GM12878 (cell line): Measurements from ENCODE around the gene ELL. TPM values are rescaled to one million over a fixed set of nuclear protein-coding genes. Genes with fewer than 3 reads are reported as not detected.

Experiments used
- EP300 ChIP-seq, 2 experiments: fragments of 150-350 bp in 1 of 2; IDR thresholded peaks; 2 replicates each; pipeline ENCODE4 v1.6.1; 2011 to 2012; ENCODE audit warnings: low read depth in 2 of 2, low read length in 2 of 2, borderline replicate concordance in 1 of 2, improper control_type of control experiment in 1 of 2, inconsistent platforms in 1 of 2; ENCODE audit not compliant: control insufficient read depth in 1 of 2
- FOS ChIP-seq: IDR thresholded peaks from 3 replicates; pipeline ENCODE4 v1.6.1; 2011; ENCODE audit warnings: borderline replicate concordance; ENCODE audit not compliant: insufficient read length; ENCODE audit errors: extremely low read depth
- MEF2A ChIP-seq: IDR thresholded peaks from 2 replicates; pipeline ENCODE4 v1.6.1; 2011; ENCODE audit warnings: low read depth, mild to moderate bottlenecking, low read length, moderate library complexity; ENCODE audit not compliant: insufficient read depth
- NBN ChIP-seq: fragments of 450-650 bp; IDR thresholded peaks from 2 replicates; pipeline ENCODE4 v1.6.1; 2016
- NFYB ChIP-seq: IDR thresholded peaks from 2 replicates; pipeline ENCODE4 v1.6.1; 2011; ENCODE audit warnings: low read depth, mild to moderate bottlenecking, low read length, improper control_type of control experiment, moderate library complexity; ENCODE audit not compliant: insufficient read depth
- NR2C1 ChIP-seq: fragments of 450-650 bp; IDR thresholded peaks from 2 replicates; pipeline ENCODE4 v1.6.1; 2017; ENCODE audit warnings: antibody characterized with exemption, mild to moderate bottlenecking, moderate library complexity
- POLR2A ChIP-seq: IDR thresholded peaks from 2 replicates; pipeline ENCODE4 v1.6.1; 2011; ENCODE audit warnings: low read depth, mild to moderate bottlenecking, low read length
- SPI1 ChIP-seq: IDR thresholded peaks from 2 replicates; pipeline ENCODE4 v1.6.1; 2011; ENCODE audit warnings: low read depth, mild to moderate bottlenecking, low read length, moderate library complexity, borderline replicate concordance; ENCODE audit not compliant: insufficient read depth
- SREBF1 ChIP-seq: IDR thresholded peaks from 2 replicates; pipeline ENCODE4 v1.6.1; 2012; ENCODE audit warnings: mild to moderate bottlenecking, low read length
- STAT1 ChIP-seq: fragments of 450-650 bp; conservative IDR thresholded peaks from 2 replicates; pipeline ENCODE4 v1.6.1; 2014; ENCODE audit warnings: antibody characterized with exemption, mild to moderate bottlenecking
- YBX1 ChIP-seq: fragments of 450-650 bp; IDR thresholded peaks from 2 replicates; pipeline ENCODE4 v1.6.1; 2016; ENCODE audit warnings: antibody characterized with exemption
- ZNF217 ChIP-seq: fragments of 450-650 bp; IDR thresholded peaks from 2 replicates; pipeline ENCODE4 v1.6.1; 2017; ENCODE audit warnings: antibody characterized with exemption, mild to moderate bottlenecking
- ZNF24 ChIP-seq: fragments of 450-650 bp; IDR thresholded peaks from 2 replicates; pipeline ENCODE4 v1.6.1; 2017; ENCODE audit warnings: antibody characterized with exemption, mild to moderate bottlenecking
- polyA plus RNA-seq, 11 experiments: library from polyadenylated mRNA; depleted of rRNA in 4 of 11; unstranded in 6 of 11; stranded (reverse) in 5 of 11; fragments of >200 nt; fragmentation: Nextera tagmentation in 4 of 11; fragmentation: Illumina TruSeq in 1 of 11; extraction: Ambion mirVana in 4 of 11; extraction: Trizol in 1 of 11; gene quantifications; 1 replicate in 1 of 11; 2 replicates in 10 of 11; pipeline versions ENCODE4 v1.2.1 to v1.2.3, GENCODE V29; 2011 to 2016; ENCODE audit warnings: inconsistent platforms in 2 of 11, missing spikeins in 2 of 11, low read depth in 1 of 11
- total RNA-seq, 4 experiments: library from RNA; depleted of rRNA in 3 of 4; stranded (reverse); fragments of >200 nt in 3 of 4; fragmentation: Illumina TruSeq in 1 of 4; extraction: Trizol in 1 of 4; gene quantifications; 2 replicates each; pipeline versions ENCODE4 v1.2.1 to v1.2.3, GENCODE V29; 2013 to 2021
- TF ChIP-seq, protein P1 (sequence below): fragments of 450-650 bp; IDR thresholded peaks from 2 replicates; pipeline ENCODE4 v1.6.1; 2016; ENCODE audit warnings: mild to moderate bottlenecking, moderate library complexity, borderline replicate concordance
- TF ChIP-seq, protein P2 (sequence below): fragments of 450-650 bp; IDR thresholded peaks from 2 replicates; pipeline ENCODE4 v1.6.1; 2016; ENCODE audit warnings: mild to moderate bottlenecking
- TF ChIP-seq, protein P3 (sequence below): fragments of 450-650 bp; IDR thresholded peaks from 2 replicates; pipeline ENCODE4 v1.6.1; 2017; ENCODE audit warnings: mild to moderate bottlenecking, moderate library complexity
- TF ChIP-seq, protein P4 (sequence below): fragments of 450-650 bp; IDR thresholded peaks from 2 replicates; pipeline ENCODE4 v1.6.1; 2017; ENCODE audit warnings: mild to moderate bottlenecking, low read depth, inconsistent platforms; ENCODE audit not compliant: poor library complexity, severe bottlenecking

ELL gene
- total and polyA plus RNA-seq, 10 of the 15 experiments (the other 5 are each of a cell fraction or from before 2014, with no cell fraction given): 0.91 to 25.0 (median 9.1) TPM

DNA sequence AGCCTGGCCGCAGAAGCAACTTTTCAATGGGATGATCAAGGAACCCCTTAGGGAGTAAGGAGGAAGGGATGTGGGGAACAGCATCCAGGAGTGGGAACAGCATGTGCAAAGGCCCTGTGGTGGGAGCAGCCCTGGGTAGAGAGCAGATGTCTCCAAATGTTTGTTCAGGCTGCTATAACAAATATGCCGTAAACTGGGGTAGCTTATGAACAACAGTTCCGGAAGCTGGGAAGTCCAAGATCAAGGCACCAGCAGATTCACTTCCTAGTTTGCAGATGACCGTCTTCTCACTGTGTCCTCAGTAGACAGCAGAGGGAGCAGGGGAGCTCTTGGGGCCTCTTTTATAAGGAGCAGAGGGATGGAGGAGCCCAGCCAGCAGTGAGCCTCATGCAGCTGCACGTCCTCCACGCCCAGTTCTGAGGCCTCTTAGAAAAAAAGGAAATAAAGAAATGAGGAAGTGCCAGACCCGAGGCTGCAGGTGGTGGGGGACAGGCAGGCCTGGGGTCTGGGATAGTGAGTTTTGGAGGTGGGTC lies 120.2 kb downstream of the ELL start (continued):
- 0 out of 2 replicates have a peak, but pooled peaks have one; percentile 31 for TF ChIP-seq ZNF217
- TF ChIP-seq, protein P1, sequence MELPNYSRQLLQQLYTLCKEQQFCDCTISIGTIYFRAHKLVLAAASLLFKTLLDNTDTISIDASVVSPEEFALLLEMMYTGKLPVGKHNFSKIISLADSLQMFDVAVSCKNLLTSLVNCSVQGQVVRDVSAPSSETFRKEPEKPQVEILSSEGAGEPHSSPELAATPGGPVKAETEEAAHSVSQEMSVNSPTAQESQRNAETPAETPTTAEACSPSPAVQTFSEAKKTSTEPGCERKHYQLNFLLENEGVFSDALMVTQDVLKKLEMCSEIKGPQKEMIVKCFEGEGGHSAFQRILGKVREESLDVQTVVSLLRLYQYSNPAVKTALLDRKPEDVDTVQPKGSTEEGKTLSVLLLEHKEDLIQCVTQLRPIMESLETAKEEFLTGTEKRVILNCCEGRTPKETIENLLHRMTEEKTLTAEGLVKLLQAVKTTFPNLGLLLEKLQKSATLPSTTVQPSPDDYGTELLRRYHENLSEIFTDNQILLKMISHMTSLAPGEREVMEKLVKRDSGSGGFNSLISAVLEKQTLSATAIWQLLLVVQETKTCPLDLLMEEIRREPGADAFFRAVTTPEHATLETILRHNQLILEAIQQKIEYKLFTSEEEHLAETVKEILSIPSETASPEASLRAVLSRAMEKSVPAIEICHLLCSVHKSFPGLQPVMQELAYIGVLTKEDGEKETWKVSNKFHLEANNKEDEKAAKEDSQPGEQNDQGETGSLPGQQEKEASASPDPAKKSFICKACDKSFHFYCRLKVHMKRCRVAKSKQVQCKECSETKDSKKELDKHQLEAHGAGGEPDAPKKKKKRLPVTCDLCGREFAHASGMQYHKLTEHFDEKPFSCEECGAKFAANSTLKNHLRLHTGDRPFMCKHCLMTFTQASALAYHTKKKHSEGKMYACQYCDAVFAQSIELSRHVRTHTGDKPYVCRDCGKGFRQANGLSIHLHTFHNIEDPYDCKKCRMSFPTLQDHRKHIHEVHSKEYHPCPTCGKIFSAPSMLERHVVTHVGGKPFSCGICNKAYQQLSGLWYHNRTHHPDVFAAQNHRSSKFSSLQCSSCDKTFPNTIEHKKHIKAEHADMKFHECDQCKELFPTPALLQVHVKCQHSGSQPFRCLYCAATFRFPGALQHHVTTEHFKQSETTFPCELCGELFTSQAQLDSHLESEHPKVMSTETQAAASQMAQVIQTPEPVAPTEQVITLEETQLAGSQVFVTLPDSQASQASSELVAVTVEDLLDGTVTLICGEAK: no peak
- no peak for TF ChIP-seq ZNF24
- TF ChIP-seq, protein P2, sequence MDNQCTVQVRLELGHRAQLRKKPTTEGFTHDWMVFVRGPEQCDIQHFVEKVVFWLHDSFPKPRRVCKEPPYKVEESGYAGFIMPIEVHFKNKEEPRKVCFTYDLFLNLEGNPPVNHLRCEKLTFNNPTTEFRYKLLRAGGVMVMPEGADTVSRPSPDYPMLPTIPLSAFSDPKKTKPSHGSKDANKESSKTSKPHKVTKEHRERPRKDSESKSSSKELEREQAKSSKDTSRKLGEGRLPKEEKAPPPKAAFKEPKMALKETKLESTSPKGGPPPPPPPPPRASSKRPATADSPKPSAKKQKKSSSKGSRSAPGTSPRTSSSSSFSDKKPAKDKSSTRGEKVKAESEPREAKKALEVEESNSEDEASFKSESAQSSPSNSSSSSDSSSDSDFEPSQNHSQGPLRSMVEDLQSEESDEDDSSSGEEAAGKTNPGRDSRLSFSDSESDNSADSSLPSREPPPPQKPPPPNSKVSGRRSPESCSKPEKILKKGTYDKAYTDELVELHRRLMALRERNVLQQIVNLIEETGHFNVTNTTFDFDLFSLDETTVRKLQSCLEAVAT: 0 out of 2 replicates have a peak, but pooled peaks have one; percentile 37
- no peak for TF ChIP-seq NFYB
- peak; percentile 51; the same call in 1 of the 2 replicates for TF ChIP-seq POLR2A
- TF ChIP-seq YBX1: no peak
- peak; percentile 97 for TF ChIP-seq SPI1
- no peak for TF ChIP-seq MEF2A
- TF ChIP-seq NBN: peak; percentile 57; the same call in 1 of the 2 replicates
- TF ChIP-seq, protein P3, sequence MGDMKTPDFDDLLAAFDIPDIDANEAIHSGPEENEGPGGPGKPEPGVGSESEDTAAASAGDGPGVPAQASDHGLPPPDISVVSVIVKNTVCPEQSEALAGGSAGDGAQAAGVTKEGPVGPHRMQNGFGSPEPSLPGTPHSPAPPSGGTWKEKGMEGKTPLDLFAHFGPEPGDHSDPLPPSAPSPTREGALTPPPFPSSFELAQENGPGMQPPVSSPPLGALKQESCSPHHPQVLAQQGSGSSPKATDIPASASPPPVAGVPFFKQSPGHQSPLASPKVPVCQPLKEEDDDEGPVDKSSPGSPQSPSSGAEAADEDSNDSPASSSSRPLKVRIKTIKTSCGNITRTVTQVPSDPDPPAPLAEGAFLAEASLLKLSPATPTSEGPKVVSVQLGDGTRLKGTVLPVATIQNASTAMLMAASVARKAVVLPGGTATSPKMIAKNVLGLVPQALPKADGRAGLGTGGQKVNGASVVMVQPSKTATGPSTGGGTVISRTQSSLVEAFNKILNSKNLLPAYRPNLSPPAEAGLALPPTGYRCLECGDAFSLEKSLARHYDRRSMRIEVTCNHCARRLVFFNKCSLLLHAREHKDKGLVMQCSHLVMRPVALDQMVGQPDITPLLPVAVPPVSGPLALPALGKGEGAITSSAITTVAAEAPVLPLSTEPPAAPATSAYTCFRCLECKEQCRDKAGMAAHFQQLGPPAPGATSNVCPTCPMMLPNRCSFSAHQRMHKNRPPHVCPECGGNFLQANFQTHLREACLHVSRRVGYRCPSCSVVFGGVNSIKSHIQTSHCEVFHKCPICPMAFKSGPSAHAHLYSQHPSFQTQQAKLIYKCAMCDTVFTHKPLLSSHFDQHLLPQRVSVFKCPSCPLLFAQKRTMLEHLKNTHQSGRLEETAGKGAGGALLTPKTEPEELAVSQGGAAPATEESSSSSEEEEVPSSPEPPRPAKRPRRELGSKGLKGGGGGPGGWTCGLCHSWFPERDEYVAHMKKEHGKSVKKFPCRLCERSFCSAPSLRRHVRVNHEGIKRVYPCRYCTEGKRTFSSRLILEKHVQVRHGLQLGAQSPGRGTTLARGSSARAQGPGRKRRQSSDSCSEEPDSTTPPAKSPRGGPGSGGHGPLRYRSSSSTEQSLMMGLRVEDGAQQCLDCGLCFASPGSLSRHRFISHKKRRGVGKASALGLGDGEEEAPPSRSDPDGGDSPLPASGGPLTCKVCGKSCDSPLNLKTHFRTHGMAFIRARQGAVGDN: peak; percentile 77
- TF ChIP-seq SREBF1: no peak
- TF ChIP-seq STAT1: no peak
- TF ChIP-seq, protein P4, sequence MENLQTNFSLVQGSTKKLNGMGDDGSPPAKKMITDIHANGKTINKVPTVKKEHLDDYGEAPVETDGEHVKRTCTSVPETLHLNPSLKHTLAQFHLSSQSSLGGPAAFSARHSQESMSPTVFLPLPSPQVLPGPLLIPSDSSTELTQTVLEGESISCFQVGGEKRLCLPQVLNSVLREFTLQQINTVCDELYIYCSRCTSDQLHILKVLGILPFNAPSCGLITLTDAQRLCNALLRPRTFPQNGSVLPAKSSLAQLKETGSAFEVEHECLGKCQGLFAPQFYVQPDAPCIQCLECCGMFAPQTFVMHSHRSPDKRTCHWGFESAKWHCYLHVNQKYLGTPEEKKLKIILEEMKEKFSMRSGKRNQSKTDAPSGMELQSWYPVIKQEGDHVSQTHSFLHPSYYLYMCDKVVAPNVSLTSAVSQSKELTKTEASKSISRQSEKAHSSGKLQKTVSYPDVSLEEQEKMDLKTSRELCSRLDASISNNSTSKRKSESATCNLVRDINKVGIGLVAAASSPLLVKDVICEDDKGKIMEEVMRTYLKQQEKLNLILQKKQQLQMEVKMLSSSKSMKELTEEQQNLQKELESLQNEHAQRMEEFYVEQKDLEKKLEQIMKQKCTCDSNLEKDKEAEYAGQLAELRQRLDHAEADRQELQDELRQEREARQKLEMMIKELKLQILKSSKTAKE: peak; percentile 28
- no peak for TF ChIP-seq NR2C1
- TF ChIP-seq EP300 (IDR thresholded peaks at IDR 0.05; ENCODE audit: borderline replicate concordance in 1 of 2, control insufficient read depth in 1 of 2, low read depth in 2 of 2, low read length in 2 of 2): no peak; a peak in 1 of 4 replicates
- TF ChIP-seq FOS: no peak
